Measurements from ENCODE around the gene EXOC7.

DNA sequence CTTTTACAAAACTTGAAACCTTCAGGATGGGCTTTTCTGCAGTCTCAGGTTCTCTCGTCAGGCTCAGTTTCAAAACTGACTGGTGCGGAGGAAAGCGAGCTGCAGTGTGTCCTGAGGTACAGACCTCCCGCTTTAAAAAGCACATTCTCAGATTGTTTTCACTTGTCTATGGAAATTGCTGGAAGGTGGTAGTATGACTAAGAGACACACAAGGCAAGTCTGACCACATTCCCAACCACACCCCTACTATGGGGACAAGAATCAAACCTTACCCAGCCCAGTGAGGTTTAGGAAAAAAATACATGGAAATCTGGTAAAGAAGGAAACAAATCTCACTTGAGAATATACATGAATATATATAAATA, 49.5 kb downstream of the EXOC7 start:
- TF ChIP-seq CTCF (IDR thresholded peaks at IDR 0.05) (no peak), POLR2A (IDR thresholded peaks at IDR 0.05) (no peak), EP300 (IDR thresholded peaks at IDR 0.05) (no peak)
